GM21717 (cell line): ENCODE measurements around the gene PSMB10.
"Not testable (repeated sequence)": the region's sequence is repeated elsewhere in the genome, so short reads cannot be mapped to it uniquely, and the experiment has no call there.

Experiments used
- ATAC-seq: cut with Tn5 transposase; IDR thresholded peaks from one replicate; pipeline ENCODE4 v1.9.1; 2021; ENCODE audit warnings: mild to moderate bottlenecking, moderate library complexity; ENCODE audit not compliant: unreplicated experiment

Gene PSMB10

GRCh38 chr16:67928147-67928546 lies 8.5 kb downstream of the PSMB10 start:
- ATAC-seq, result no peak

- no peak for ATAC-seq
These were observed 9.3 kb downstream of the PSMB10 start for GRCh38 chr16:67927131-67927941.

- ATAC-seq, result no peak
These were observed 10.4 kb downstream of the PSMB10 start for GRCh38 chr16:67926181-67926750.

GRCh38 chr16:67924140-67924906 lies 12.3 kb downstream of the PSMB10 start:
- no peak for ATAC-seq

GRCh38 chr16:67923414-67924116 lies 13.1 kb downstream of the PSMB10 start:
- no peak for ATAC-seq

GRCh38 chr16:67922740-67923139 lies 13.9 kb downstream of the PSMB10 start:
- ATAC-seq, result no peak

- no peak for ATAC-seq
These were observed 14.4 kb downstream of the PSMB10 start for GRCh38 chr16:67922221-67922620.

- no peak for ATAC-seq
These were observed 16.9 kb downstream of the PSMB10 start for GRCh38 chr16:67919622-67920221.

- ATAC-seq, result no peak
These were observed 18.8 kb downstream of the PSMB10 start for GRCh38 chr16:67917852-67918236.

- ATAC-seq, result no peak
These were observed 19.4 kb downstream of the PSMB10 start for GRCh38 chr16:67917140-67917851.

GRCh38 chr16:67915831-67916723 lies 20.6 kb downstream of the PSMB10 start:
- no peak for ATAC-seq

- not testable (repeated sequence) for ATAC-seq
These were observed 21.2 kb downstream of the PSMB10 start for GRCh38 chr16:67915496-67915769.

GRCh38 chr16:67914758-67915495 lies 21.7 kb downstream of the PSMB10 start:
- no peak for ATAC-seq

- peak; percentile 69 for ATAC-seq
These were observed 26.5 kb downstream of the PSMB10 start for GRCh38 chr16:67910158-67910557.

GRCh38 chr16:67909056-67909742 lies 27.5 kb downstream of the PSMB10 start:
- ATAC-seq, result no peak

GRCh38 chr16:67907397-67908180 lies 29.1 kb downstream of the PSMB10 start:
- ATAC-seq, result no peak

GRCh38 chr16:67902831-67903230 lies 33.8 kb downstream of the PSMB10 start:
- ATAC-seq, result no peak
